ENCODE results near the gene AGTPBP1. TPM values are rescaled to one million over a fixed set of nuclear protein-coding genes. Genes with fewer than 3 reads are reported as not detected.

Gene AGTPBP1
- total RNA-seq, 1 donor from 2014 or later: 122 TPM

DNA sequence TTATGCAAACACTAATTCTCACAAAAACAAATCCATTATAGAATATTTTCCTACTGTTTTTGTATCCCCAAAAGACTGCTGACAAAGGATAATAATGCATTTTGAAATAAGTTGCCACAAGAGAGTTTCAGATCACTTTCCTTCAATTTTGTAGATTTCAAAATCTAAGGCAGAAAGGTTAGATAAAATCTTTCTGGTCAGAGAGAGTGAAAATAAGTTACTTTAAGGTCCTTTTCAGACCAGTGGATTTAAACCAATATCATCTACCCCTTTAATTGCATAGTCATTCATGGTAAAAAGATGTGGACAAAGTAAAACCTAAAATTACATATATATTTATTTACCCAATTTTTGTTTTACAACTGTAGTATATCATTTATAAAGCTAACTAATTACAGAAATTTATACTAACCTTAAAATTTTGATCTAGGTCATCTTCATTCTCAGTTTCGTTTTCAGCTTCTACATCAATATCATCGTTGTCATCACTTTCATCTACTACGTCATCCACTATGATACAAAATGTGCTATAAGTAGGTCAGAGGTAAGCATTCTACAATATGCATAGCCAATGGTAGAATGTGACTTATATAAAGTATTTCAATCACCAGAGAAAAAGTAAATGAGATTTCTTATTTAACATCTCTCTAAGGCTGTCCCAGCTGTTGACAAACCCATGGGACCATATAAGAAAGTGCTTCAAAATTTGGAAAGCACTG, 95.7 kb downstream of the AGTPBP1 start:
- Histone ChIP-seq H3F3A (ENCODE audit: low read depth) (no peaks in the 10 kb centered on the region), H4K20me1 (ENCODE audit: low read depth) (no peaks in the 10 kb centered on the region), H3K27me3 (no peaks in the 10 kb centered on the region), H3K4me2 (no peak overlapping the region), H3K4me3 (no peak overlapping the region), H3K4me1 (no peaks in the 10 kb centered on the region), H3K9ac (no peak overlapping the region), H3K79me2 (ENCODE audit: low read depth) (no peaks in the 10 kb centered on the region), H3K27ac (no peak overlapping the region), H2AFZ (replicated peaks) (no peak overlapping the region), H3K36me3 (peaks cover 25% of the 10 kb centered on the region), H3K9me3 (ENCODE audit: low read depth) (no peaks in the 10 kb centered on the region)
- Mint-ChIP-seq H3K4me3 (no peak overlapping the region), H3K4me1 (no peaks in the 10 kb centered on the region), H3K36me3 (peaks cover 14% of the 10 kb centered on the region), H3K27ac (no peak overlapping the region), H3K9me3 (no peaks in the 10 kb centered on the region), H3K27me3 (ENCODE audit: insufficient read depth, low read depth) (no peaks in the 10 kb centered on the region)
- DNase-seq (ENCODE audit: low spot score): no peak
- TF ChIP-seq, protein P1, sequence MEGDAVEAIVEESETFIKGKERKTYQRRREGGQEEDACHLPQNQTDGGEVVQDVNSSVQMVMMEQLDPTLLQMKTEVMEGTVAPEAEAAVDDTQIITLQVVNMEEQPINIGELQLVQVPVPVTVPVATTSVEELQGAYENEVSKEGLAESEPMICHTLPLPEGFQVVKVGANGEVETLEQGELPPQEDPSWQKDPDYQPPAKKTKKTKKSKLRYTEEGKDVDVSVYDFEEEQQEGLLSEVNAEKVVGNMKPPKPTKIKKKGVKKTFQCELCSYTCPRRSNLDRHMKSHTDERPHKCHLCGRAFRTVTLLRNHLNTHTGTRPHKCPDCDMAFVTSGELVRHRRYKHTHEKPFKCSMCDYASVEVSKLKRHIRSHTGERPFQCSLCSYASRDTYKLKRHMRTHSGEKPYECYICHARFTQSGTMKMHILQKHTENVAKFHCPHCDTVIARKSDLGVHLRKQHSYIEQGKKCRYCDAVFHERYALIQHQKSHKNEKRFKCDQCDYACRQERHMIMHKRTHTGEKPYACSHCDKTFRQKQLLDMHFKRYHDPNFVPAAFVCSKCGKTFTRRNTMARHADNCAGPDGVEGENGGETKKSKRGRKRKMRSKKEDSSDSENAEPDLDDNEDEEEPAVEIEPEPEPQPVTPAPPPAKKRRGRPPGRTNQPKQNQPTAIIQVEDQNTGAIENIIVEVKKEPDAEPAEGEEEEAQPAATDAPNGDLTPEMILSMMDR (IDR thresholded peaks at IDR 0.05): no peak
- TF ChIP-seq EZH2 (IDR thresholded peaks at IDR 0.05) (no peak), EZH2phosphoT487 (IDR thresholded peaks at IDR 0.05) (no peak)

DNA sequence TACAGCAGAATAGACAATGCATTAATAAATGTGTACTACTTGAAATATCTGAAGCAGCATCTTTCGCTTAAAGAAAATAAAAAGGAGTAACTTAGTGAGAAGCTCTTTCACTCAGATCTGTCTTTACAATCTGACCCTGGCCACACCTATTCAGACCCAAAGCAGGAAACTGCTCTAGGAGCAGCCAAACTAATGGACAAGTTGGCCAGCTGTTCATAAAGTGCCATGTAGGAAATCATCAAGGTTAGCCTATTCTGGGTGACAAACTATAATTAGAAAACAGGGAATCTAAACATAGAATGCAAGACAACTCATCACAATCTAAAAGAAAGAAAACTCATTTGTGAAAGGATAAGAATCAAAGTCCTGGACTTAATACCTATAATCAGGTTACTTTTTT, 101.3 kb downstream of the AGTPBP1 start:
- Histone ChIP-seq H3K27ac (no peak overlapping the region), H3K4me2 (no peak overlapping the region), H3F3A (ENCODE audit: low read depth) (no peaks in the 10 kb centered on the region), H3K27me3 (no peaks in the 10 kb centered on the region), H3K4me1 (no peaks in the 10 kb centered on the region), H3K36me3 (peaks cover 19% of the 10 kb centered on the region), H3K9ac (no peak overlapping the region), H3K79me2 (ENCODE audit: low read depth) (no peaks in the 10 kb centered on the region), H4K20me1 (ENCODE audit: low read depth) (no peaks in the 10 kb centered on the region), H3K4me3 (no peak overlapping the region), H3K9me3 (ENCODE audit: low read depth) (no peaks in the 10 kb centered on the region), H2AFZ (replicated peaks) (no peak overlapping the region)
- Mint-ChIP-seq H3K27ac (no peak overlapping the region), H3K36me3 (peaks cover 8% of the 10 kb centered on the region), H3K9me3 (no peaks in the 10 kb centered on the region), H3K4me3 (no peak overlapping the region), H3K27me3 (ENCODE audit: insufficient read depth, low read depth) (no peaks in the 10 kb centered on the region), H3K4me1 (no peaks in the 10 kb centered on the region)
- no peak for TF ChIP-seq EZH2phosphoT487 (IDR thresholded peaks at IDR 0.05)
- TF ChIP-seq, protein P1 (IDR thresholded peaks at IDR 0.05): no peak
- TF ChIP-seq EZH2 (IDR thresholded peaks at IDR 0.05): no peak
- DNase-seq (ENCODE audit: low spot score): no peak

DNA sequence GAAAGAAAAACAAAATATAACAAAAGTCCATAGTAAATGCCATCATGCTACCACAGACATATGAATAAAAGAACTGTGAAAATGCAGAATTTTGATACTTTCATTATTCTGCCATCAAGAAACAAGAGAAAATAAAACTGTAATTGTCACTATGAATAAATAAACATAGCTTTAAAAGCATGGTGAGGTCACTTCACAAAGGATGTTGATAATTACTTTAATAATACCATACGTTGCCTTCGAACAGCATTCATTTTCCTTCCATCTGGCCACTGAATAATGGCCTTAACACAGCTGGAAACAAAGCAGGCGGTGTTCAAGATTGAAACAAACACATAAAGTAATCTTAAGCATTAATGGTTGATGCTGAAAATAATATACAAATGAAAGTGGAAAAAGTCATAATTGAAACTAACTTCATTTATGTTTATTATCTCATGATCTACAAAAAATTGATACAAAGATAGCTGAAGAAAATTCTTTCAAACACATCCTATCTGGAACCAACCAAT, 102.0 kb downstream of the AGTPBP1 start:
- no peak overlapping the region for H2AFZ ChIP-seq (replicated peaks)
- Mint-ChIP-seq H3K36me3 (peaks cover 8% of the 10 kb centered on the region), H3K27ac (no peak overlapping the region), H3K4me1 (no peaks in the 10 kb centered on the region), H3K9me3 (no peaks in the 10 kb centered on the region), H3K27me3 (ENCODE audit: insufficient read depth, low read depth) (no peaks in the 10 kb centered on the region), H3K4me3 (no peak overlapping the region)
- no peaks in the 10 kb centered on the region for H4K20me1 ChIP-seq (ENCODE audit: low read depth)
- H3K79me2 ChIP-seq (ENCODE audit: low read depth): no peaks in the 10 kb centered on the region
- no peak for DNase-seq (ENCODE audit: low spot score)
- H3K4me1 ChIP-seq: no peaks in the 10 kb centered on the region
- no peaks in the 10 kb centered on the region for H3F3A ChIP-seq (ENCODE audit: low read depth)
- no peaks in the 10 kb centered on the region for H3K9me3 ChIP-seq (ENCODE audit: low read depth)
- H3K4me3 ChIP-seq: no peak overlapping the region
- H3K27ac ChIP-seq: no peak overlapping the region
- no peaks in the 10 kb centered on the region for H3K27me3 ChIP-seq
- H3K9ac ChIP-seq: no peak overlapping the region
- no peak for TF ChIP-seq EZH2phosphoT487 (IDR thresholded peaks at IDR 0.05)
- TF ChIP-seq EZH2 (IDR thresholded peaks at IDR 0.05): no peak
- TF ChIP-seq, protein P1 (IDR thresholded peaks at IDR 0.05): no peak
- H3K36me3 ChIP-seq: peaks cover 18% of the 10 kb centered on the region
- H3K4me2 ChIP-seq: no peak overlapping the region

Measured in neural progenitor cell (in vitro differentiated cells).